Endometrium (tissue), 2 donors: ENCODE data around the gene PCED1B.
"Not testable (repeated sequence)": the region's sequence is repeated elsewhere in the genome, so short reads cannot be mapped to it uniquely, and the experiment has no call there.

Experiments used
- FAIRE-seq: peaks from 2 replicates; lab custom pipeline; 2012; peaks lifted over from hg19 to GRCh38; lab: Jason Lieb, UNC
- donor health status: control.
- donor health status: control.

Gene PCED1B

DNA sequence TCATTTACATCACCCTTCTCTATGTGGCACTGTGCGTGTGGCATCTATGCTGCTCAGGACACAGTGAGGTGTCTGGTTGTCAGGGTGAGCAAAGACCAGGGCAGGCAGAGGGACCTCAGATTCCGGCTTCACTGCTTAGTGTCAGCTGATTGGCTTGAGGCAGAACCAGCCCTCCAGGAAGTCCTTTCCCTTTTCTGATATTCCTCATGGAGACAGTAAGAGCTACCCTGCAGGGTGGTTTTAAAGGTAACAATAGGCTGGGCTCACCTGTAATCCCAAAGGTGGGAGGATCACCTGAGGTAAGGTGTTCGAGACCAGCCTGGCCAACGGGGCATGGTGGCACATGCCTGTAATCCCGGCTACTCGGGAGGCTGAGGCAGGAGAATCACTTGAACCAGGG lies 129.6 kb downstream of the PCED1B start:
- no peak for FAIRE-seq

DNA sequence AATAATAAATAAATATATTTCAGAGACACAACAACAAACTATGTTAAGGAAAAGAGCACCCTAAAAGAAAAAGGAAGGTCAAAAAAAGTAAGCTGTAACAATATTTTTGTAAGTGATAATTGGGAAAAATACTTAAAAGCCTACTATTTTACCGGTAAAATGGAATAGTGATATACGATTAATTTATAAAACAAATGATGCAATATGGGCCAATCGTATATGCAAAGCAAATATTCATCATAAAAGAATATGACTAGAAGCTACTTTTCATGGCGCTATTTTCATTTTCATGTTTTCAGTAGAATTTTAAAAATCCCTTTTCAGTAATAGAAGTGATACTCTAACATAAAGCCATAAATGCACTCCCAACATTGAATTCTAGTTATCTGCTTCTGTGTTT lies 131.4 kb downstream of the PCED1B start:
- no peak for FAIRE-seq

DNA sequence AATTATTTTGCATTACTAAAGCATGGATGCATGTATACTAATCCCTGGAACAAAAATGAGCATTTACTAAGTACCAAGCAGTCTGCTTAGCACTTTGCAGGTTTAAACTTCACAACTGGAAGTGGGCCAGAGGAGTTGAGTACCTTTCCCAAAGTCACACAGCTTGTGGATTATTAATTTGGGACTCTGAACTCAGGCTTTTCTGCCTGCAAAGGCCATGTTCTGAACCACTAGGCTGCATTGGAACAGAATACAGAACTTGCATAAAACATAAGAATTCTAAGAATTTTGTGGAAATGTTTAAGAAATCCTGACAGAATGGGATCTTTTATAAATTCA lies 133.2 kb downstream of the PCED1B start:
- no peak for FAIRE-seq

DNA sequence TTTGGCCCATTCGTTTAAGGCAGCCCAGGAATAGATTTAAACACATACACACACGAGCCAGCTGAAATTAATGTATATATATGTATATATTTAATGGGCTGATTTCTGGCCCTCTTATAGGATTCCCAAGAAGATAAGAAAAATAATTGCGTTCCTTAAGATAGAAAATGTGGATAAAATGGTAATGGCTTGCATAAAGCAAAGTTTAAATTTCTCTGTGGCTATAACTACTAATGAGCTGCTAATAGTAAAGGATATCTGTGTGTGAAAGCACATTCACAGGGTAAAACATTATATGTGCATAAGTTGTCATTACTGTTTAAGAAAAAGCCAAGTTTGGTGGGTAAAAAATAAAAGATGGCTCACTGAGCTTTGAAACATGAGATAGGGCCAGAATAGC lies 134.0 kb downstream of the PCED1B start:
- no peak for FAIRE-seq

DNA sequence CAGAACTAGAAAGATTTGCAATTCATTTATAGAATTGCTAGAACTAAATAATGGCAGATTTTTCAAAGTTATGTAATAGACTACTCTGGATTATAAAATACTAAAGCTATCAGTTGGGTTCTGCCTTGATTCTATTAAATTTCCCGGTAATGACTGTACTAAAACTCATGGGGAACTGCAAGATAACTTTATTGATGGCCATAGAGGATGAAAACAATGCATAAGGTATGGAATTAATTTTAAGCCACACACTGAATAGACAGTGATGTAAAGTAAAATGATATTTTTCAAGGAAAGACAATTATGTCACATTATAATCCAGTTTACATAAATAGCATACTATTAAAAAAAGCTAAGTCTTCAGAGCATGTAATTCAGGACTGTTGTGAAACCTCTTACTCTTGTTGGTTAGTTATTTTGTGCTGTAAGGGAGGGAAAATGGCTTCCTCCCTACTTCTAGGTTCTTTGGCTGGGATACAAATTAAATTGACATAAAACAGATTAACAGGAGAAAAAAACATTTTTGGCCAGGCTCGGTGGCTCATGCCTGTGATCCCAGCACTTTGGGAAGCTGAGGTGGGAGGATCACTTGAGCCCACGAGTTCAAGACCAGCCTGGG lies 134.7 kb downstream of the PCED1B start:
- no peak for FAIRE-seq

DNA sequence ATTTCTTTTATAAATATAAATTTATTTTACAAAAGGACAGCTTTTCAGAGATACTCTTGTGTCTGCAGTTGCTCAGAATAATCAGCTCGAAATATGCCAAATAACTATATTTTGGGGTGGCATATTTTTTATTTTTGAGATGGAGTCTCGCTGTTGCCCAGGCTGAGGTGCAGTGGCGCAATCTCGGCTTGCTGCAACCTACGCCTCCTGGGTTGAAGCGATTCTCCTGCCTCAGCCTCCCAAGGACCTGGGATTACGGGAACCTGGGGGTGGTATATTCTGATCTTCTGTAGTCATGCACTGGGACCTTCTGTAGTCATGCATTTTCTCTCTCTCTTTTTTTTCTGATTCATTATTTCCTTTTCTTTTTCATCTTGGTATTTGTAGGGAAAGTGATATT lies 135.3 kb downstream of the PCED1B start:
- FAIRE-seq: no peak

DNA sequence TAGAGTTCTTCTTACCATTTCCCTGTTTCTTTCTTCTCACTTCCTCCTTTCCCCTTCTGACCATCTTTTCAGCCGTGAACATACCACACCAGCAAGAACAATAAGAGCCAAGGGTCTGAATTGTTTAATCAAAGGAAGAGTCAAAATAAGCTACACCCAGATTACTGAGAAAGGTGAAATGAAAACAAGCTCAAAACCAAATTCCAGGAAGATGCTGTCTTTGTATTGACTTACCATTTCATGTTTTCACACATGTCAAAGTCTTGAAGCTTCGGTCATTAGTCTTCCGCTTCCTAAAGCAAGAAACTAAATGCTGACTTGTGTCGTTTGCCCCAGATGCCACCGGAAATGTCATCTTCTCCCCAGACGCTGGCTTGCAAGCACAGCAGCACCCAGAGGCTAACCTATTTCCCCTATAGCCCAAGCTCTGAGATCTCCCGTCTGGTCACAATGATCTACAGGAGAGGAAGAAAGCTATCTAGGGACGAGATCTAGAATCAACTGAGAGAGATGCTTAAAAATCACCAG lies 136.8 kb downstream of the PCED1B start:
- no peak for FAIRE-seq

DNA sequence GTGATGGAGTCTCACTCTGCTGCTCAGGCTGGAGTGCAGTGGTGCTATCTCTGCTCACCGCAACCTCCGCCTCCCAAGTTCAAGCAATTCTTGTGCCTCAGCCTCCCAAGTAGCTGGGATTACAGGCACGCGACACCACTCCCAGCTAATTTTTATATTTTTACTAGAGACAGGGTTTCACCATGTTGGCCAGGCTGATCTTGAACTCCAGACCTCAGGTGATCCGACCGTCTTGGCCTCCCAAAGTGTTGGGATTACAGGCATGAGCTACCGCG lies 138.1 kb downstream of the PCED1B start:
- not testable (repeated sequence) for FAIRE-seq

DNA sequence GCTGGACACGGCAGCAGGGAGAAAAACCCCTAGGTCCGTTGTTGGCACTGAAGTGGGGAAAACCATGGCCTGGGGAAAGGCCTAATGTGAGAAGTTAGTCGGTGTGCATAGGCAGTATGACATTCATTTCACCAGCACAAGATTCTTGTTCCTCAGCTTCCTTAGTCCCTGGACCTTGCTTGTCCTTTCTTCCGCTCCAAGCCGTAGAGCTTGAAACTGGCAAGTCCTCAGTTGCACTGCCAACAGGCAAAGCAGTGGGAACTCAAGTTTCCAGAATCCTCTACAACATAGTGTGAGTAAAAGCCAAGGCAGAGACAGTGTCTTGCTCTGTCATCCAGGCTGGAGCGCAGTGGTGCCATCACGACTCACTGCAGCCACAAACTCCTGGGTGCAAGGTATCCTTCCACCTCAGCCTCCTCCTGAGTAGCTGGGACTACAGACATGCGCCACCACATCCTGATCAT lies 138.8 kb downstream of the PCED1B start:
- no peak for FAIRE-seq

DNA sequence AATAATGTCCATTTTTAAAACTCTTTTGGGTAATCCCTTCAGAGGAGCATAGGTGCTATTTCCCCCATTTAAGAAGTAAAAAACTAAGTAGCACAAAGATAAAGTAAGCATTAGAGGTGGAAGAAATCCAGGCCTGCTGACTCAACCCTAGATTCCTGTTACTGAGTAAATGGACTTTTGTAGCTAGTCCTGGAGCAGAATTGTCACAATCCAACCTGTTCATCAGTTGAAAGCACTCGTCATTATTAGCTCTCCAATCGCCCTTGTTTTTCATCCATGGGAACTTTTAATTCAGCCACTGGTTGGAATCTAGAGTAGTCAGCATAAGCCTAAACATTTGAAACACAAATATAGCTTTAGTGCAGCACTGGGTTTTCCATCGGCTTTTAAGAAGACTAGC lies 139.8 kb downstream of the PCED1B start:
- FAIRE-seq: no peak

DNA sequence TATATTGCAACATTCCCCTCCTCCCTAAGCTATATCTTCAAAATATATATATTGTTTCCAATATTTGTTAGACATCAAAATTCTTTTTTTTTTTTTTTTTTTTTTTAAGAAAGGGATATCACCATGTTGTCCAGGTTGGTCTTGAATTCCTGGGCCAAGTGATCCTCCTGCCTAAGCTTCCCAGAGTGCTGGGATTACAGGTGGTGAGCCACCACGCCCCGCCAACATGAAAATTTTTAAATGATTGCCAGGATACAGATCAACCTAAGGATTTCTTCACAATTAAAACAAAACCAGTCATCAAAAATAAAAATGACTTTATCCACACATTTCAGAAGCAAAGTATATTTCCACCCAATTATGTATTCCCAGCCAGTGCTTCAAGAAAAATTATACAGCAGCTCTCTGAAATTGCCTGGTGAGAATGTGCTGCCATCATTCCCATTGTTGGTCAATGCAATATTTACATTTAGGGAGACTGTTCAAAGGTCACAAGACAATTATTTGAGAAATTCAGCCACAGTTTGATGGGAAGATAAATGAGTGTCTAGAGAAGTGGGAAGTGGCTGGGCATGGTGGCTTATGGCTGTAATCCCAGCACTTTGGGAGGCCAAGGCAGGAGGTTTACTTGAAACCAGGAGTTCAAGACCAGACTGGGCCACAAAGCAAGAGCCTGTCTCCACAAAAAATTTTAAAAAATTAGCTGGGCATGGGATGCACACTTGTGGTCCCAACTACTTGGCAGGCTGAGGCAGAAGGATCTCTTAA lies 142.0 kb downstream of the PCED1B start:
- FAIRE-seq: no peak

DNA sequence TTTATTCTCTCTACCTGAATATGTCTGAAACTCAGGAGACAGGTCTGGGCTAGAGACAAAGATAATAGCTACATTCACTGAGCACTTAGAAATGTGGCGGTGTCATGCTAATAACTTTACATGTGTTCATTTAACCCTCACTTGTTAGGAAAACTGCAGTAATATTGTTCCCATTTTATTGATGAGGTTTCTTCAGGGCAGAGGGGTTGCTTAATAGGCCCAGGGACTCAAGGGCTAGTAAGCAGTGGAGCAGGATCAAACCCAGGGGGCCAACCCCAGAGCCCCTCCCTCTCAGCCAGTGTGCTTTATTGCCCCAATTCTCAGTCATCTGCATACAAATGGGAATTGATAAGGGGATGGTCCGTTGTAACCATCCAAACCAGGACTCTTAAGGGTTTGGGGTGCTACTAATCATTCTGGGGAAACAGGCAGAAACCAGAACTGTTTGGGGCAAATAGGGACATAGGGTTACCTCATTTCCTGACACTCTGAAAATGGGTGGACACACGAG lies 143.2 kb downstream of the PCED1B start:
- FAIRE-seq: no peak

DNA sequence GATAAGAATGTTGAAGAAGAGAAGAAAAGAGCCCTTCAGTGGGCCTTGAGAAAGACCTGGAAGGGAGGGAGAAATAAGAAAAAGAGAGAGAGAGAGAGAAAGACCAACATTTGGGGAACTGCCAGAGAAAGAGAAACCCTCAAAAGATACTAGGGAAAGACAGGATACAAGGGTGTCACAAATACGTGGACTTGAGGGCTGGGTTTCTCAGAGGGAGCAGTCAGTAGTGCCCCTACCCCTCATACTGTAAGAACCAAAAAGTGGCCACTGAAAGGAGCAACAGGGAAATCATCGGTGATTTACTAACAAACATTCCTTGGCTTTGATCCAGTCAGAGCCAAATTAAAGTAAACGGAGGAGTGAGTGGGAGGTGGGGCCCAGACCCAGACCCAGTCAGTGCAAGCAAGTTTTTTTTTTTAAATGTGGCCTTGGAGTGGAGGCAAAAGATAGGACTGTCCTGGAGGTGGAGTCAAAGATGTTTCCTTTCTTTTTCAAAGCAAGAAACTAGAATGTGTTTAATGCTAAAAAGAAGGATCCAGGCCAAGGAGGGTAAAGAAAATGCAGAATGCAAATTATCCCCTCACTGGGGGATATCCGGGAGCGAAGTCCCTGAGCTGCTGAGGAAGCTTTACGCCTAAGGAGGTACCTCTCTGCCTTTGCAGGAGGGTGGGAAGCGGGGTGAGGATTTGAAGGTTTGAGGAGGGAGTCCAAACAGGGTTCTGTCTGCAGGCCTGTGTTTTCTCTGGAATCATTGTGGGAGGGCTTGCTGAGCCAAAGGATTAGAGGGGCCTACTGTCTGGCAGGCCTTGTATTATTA lies 143.8 kb downstream of the PCED1B start:
- FAIRE-seq: no peak

DNA sequence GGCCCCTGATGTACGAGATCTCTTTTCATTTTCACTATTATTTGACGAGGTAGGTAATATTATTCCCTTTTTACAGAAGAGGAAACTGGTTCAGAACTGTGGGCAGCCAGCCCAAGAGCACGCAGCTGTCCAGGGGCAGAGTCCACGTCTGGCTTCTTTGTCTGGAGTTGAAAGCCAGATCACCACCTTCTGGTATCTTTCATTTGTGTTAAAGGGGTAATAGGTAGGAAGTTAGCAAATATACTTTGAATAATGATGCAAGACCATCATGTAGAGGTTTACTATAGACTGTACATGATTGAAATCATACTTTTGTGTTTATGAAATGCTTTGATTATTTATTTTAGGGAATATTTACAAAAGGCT lies 144.4 kb downstream of the PCED1B start:
- no peak for FAIRE-seq

DNA sequence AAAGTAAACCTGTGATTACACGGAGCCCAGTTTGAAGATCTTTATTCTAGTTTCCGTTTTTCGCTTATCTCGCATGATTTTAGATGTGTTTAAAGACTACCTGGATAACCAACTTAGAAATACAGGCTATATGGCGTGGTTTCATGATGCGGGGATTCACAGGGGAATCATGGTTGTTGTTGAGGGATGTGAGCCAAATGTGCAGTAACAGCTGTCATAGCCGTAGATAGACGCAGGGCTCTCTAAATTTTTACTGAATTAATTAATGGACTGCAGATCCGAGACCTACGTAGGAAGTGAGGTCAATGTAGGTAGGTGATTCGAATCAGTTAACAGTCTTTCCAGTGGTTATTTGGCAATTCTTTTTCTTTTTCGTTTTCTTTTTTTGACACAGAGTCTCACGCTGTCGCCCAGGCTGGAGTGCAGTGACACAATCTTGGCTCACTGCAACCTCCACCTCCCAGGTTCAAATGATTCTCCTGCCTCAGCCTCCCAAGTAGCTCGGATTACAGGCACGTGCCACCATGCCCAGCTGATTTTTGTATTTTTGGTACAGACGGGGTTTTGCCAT lies 145.2 kb downstream of the PCED1B start:
- FAIRE-seq: no peak

DNA sequence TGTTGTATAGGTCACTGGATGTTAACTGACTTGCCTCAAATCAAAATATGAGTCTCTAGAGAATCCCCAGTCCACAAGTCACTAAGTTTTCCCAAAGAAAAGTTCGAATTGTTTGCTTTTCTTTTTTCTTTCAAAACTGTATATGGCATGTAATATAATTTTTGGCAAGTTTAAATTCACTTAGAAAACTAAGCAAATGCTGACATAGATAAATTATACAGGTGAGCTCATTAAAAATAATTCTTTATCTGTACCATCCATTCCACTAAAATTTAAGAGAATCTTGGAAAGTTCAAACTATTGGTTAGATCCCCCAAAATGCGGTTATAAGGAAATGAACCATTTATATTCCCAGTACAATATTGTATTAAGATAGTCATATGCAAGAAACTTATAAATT lies 145.9 kb downstream of the PCED1B start:
- FAIRE-seq: no peak

DNA sequence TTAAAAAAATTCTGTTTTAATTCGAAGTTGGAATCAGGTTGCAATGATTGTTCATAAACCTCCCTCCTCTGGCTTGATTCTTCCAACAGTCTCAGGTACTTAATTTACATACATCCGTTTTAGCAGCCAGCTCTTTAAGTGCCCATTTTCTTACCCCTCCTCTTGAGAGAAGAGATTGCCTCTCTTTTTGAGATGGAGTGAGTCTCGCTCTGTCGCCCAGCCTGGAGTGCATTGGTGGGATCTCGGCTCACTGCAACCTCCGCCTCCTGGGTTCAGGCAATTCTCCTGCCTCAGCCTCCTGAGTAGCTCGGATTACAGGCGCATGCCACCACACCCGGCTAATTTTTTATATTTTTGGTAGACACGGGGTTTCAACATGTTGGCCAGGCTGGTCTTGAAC lies 146.8 kb downstream of the PCED1B start:
- FAIRE-seq: no peak

DNA sequence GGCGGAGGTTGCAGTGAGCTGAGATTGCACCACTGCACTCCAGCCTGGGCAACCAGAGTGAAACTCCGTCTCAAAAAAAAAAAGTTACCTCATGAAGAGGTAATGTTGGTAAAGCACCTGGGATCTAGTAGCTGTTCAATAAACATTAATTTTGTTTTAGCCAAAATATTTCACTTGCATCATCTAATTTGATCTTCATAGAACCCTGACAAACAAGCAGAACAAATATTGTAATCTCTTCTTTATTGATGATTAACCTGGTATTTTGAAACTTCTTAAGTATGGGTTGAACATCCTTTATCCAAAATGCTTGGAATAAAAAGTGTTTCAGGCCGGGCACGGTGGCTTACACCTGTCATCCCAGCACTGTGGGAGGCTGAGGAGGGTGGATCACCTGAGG lies 149.4 kb downstream of the PCED1B start:
- no peak for FAIRE-seq

DNA sequence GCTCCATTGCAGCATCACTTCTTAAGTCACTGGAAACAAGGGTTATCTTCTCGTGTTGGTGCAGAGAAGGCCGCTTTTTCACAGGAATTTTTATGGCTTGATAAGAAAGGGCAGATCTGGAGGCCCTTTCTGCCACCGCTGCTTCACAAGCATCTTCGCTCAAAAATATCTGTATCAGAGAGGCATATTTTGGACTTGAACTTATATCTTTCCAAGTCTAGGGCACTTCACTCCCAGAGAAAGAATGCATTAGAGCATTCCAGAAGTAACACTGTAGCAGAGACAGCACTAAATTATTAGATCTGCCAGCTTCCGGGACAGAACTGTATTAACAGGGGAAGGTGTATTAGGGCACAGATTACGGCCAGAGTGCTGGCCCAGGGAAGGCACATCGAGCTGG lies 152.0 kb downstream of the PCED1B start:
- FAIRE-seq: no peak

DNA sequence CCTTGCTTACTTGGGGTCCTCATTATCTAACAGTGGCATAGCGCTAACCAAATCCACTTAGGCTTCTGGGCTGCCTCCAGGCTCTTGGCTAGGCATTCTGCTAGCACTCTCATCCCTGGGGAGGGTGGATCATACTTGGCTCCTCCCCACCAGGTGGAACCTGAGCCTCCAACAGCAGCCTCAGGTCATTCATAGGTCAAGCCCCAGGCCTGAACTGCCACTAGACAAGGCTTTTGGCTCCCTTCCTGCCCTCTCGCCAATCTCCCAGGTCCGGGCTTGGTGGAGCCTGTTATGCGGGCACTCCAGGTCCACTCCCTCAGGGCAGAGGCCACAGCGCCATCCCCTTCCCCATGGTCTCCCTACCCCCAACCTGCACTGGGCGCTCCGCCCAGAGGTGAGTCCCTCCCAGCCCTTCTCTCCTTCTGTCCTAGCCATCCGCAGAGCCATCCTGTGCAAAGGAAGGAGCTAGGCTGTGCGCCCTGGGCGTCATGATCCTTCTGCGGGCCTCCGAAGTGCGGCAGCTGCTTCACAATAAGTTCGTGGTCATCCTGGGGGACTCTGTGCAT lies 155.2 kb downstream of the PCED1B start:
- FAIRE-seq: no peak

DNA sequence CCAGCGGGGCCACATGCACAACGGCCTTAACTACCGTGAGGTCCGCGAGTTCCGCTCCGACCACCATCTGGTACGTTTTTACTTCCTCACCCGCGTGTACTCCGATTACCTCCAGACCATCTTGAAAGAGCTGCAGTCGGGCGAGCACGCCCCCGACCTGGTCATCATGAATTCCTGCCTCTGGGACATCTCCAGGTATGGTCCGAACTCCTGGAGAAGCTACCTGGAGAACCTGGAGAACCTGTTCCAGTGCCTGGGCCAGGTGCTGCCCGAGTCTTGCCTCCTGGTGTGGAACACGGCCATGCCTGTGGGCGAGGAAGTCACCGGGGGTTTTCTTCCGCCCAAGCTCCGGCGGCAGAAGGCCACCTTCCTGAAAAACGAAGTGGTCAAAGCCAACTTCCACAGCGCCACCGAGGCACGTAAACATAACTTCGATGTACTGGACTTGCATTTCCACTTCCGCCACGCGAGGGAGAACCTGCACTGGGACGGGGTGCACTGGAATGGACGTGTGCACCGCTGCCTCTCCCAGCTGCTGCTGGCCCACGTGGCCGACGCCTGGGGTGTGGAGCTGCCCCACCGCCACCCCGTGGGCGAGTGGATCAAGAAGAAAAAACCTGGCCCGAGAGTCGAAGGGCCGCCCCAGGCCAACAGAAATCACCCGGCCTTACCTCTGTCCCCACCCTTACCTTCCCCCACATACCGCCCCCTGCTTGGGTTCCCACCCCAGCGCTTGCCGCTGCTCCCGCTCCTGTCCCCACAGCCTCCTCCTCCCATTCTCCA lies 156.0 kb downstream of the PCED1B start:
- FAIRE-seq: no peak
